Activated CD8-positive, alpha-beta memory T cell treated with anti-CD3 and anti-CD28 coated beads, Interleukin-2, amount 50 U/mL, for 1 hour (primary cell): ENCODE data around the gene ATP11A.
"Not testable (repeated sequence)": the region's sequence is repeated elsewhere in the genome, so short reads cannot be mapped to it uniquely, and the experiment has no call there.

Experiments used
- DNase-seq: peaks from one replicate; pipeline ENCODE4 v3.0.0-alpha.2; 2020; ENCODE audit errors: extremely low read depth

ATP11A gene

GRCh38 chr13:112877976-112878955 is 188.4 kb downstream of the ATP11A start:
- no peak for DNase-seq

- DNase-seq: no peak
These were observed 189.5 kb downstream of the ATP11A start for GRCh38 chr13:112879283-112879833.

GRCh38 chr13:112880221-112880641 is 190.4 kb downstream of the ATP11A start:
- DNase-seq: no peak

GRCh38 chr13:112880976-112881540 is 191.2 kb downstream of the ATP11A start:
- no peak for DNase-seq

- DNase-seq: no peak
These were observed 192.1 kb downstream of the ATP11A start for GRCh38 chr13:112881656-112882554.

GRCh38 chr13:112882555-112883024 is 192.8 kb downstream of the ATP11A start:
- no peak for DNase-seq

GRCh38 chr13:112883241-112883945 is 193.6 kb downstream of the ATP11A start:
- DNase-seq: no peak

GRCh38 chr13:112884700-112885099 is 194.9 kb downstream of the ATP11A start:
- DNase-seq: not testable (repeated sequence)

- DNase-seq: no peak
These were observed 195.5 kb downstream of the ATP11A start for GRCh38 chr13:112885242-112885781.

- DNase-seq: no peak
These were observed 196.0 kb downstream of the ATP11A start for GRCh38 chr13:112885782-112886268.

GRCh38 chr13:112887151-112887550 is 197.3 kb downstream of the ATP11A start:
- no peak for DNase-seq

GRCh38 chr13:112887557-112887991 is 197.7 kb downstream of the ATP11A start:
- DNase-seq: no peak

- no peak for DNase-seq
These were observed 198.6 kb downstream of the ATP11A start for GRCh38 chr13:112888238-112889111.

GRCh38 chr13:112889351-112890290 is 199.8 kb downstream of the ATP11A start:
- no peak for DNase-seq

GRCh38 chr13:112890316-112891145 is 200.7 kb downstream of the ATP11A start:
- DNase-seq: no peak

GRCh38 chr13:112891477-112892401 is 201.9 kb downstream of the ATP11A start:
- no peak for DNase-seq
